ENCODE data around the gene CDC42BPA.
A peak's percentile ranks its signal among the peaks of the same experiment; 100 is the strongest.

CDC42BPA gene

GRCh38 chr1:226981386-226981817, 336.9 kb downstream of the CDC42BPA start:
- no peak for DNase-seq (ENCODE audit: low read depth, low spot score)

GRCh38 chr1:226980565-226981385, 337.5 kb downstream of the CDC42BPA start:
- DNase-seq (ENCODE audit: low read depth, low spot score) = no peak

GRCh38 chr1:226980122-226980560, 338.2 kb downstream of the CDC42BPA start:
- no peak for DNase-seq (ENCODE audit: low read depth, low spot score)

GRCh38 chr1:226979517-226980121, 338.7 kb downstream of the CDC42BPA start:
- no peak for DNase-seq (ENCODE audit: low read depth, low spot score)

GRCh38 chr1:226979115-226979516, 339.2 kb downstream of the CDC42BPA start:
- DNase-seq (ENCODE audit: low read depth, low spot score) = no peak

GRCh38 chr1:226978432-226979114, 339.7 kb downstream of the CDC42BPA start:
- no peak for DNase-seq (ENCODE audit: low read depth, low spot score)

GRCh38 chr1:226977643-226978431, 340.5 kb downstream of the CDC42BPA start:
- DNase-seq (ENCODE audit: low read depth, low spot score) = no peak

- DNase-seq (ENCODE audit: low read depth, low spot score) = no peak
These were observed 341.2 kb downstream of the CDC42BPA start for GRCh38 chr1:226976978-226977642.

GRCh38 chr1:226976276-226976977, 341.9 kb downstream of the CDC42BPA start:
- no peak for DNase-seq (ENCODE audit: low read depth, low spot score)

GRCh38 chr1:226975259-226976250, 342.7 kb downstream of the CDC42BPA start:
- DNase-seq (ENCODE audit: low read depth, low spot score) = no peak

GRCh38 chr1:226974544-226975258, 343.6 kb downstream of the CDC42BPA start:
- no peak for DNase-seq (ENCODE audit: low read depth, low spot score)

- peak; percentile 71 for DNase-seq (ENCODE audit: low read depth, low spot score)
These were observed 344.3 kb downstream of the CDC42BPA start for GRCh38 chr1:226973898-226974543.

- no peak for DNase-seq (ENCODE audit: low read depth, low spot score)
These were observed 344.9 kb downstream of the CDC42BPA start for GRCh38 chr1:226973371-226973897.

GRCh38 chr1:226972931-226973330, 345.4 kb downstream of the CDC42BPA start:
- DNase-seq (ENCODE audit: low read depth, low spot score) = no peak

GRCh38 chr1:226971765-226972164, 346.5 kb downstream of the CDC42BPA start:
- no peak for DNase-seq (ENCODE audit: low read depth, low spot score)

- DNase-seq (ENCODE audit: low read depth, low spot score) = no peak
These were observed 350.6 kb downstream of the CDC42BPA start for GRCh38 chr1:226967665-226968064.

GRCh38 chr1:226966683-226967082, 351.6 kb downstream of the CDC42BPA start:
- DNase-seq (ENCODE audit: low read depth, low spot score) = no peak

All from brain pericyte (primary cell).